Fibroblast of peridontal ligament (primary cell): ENCODE data around the gene FADS1.

Experiments
- DNase-seq: peaks from one replicate; pipeline ENCODE4 v3.0.0-alpha.2; 2010; ENCODE audit errors: extremely low read depth

The FADS1 gene

DNA sequence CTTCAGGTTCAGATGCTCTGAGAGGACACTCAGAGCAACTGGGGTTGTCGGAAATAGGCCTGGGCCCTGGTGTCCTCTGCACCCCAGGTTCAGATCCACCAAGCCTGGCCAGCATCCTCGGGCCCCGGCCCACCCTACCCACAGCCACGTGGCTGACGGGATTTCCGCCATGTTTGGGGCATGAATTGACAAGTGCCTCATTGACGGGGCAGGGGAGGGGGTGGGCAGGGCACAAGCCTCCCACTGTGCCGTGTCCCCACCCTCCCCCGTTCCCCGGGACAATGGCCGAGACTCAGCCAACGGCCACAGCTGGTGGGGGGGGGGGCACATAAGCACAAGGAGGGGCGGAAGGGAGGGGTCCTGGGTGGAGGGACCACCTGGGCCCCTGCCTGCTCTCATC lies 55.9 kb downstream of the FADS1 start:
- DNase-seq = no peak

DNA sequence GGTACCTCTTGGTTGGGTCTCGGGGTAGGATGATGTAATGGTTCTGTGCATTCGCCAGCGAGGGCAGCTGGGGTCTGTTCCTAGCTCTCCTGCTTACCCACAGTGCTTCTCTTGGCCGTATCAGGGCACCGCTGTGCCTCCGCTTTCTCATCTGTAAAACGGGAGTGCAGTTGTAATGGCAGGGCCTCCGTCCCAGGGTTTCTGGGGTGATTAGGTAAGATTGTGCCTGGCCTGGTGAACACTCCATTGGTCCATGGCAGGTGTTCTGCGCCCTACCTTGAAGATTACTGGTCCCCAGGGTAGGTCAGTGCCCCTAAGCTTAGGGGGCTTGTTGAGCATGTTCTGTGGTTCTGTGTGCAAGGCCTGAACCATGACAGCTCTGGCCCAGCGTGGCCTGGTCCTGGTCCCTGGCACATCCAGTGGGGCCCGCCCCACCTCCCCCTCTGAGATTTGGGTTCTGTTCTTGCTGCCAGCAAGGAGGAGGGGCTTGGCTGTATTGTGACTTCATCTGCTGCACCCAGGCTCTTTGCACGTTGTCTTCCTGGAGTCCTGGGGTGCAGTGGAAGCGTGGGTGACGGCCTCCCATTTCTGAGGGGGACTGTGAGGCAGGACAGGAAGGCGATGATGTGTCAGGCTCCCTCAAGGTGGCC lies 59.5 kb downstream of the FADS1 start:
- no peak for DNase-seq

DNA sequence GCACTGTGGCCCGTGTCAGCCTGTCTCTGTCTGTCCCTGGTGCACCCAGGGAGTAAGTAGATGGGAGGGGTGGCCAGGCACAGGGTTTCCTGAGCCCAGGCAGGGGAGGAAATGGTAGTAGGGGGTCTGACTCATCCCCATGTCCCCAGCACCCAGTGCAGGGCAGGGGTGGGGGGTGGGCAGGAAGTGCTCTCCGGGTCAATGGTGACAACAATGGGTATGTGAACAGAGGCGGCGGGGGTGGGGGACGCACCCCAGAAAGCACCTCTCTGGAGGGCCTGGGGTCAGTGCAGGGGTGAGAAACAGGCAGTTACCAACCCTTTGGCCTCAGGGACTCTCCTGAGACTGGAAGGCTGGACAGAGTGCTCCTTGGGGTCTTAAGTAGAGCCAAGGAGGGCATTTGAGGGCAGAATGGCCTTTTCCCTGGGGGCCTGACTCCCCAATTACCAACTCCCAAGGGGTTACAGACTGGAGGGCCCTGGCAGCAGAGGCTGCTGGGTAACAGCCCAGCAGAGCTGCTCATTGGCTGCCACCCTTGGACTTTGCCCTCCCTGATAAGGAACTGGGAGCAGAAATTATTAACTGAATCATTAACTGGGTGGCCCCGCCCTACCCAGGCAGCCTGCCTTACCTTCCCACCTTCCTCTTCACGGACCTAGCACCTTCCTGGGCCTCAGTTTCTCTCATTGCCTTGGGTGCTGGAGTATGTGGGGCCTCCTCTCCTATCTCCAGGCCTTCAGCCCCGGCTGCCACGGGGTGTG lies 60.2 kb downstream of the FADS1 start:
- DNase-seq = no peak

GRCh38 chr11:61756147-61756451 lies 60.7 kb downstream of the FADS1 start:
- no peak for DNase-seq

- DNase-seq = no peak
Observed at GRCh38 chr11:61754534-61755482, 62.0 kb downstream of the FADS1 start.

DNA sequence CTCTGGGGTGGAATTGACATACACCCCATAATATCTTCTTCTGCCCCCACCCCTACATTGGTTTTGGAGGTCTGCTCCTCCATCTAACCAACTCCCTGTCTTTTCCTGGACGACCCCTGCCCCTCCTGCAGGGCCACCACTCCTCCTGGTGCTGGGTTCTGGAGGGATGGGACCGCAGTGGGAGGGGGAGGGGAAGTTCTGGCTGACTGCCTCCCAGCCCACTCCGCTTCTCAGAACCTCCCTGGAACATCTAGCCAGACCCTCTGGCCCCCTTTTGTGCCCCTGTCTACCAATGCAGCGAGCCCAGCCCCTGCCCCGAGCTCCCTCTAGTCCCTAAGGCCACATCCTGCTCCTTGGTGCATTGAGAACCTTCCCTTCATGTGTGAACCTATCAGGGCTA lies 63.1 kb downstream of the FADS1 start:
- no peak for DNase-seq

GRCh38 chr11:61752925-61753521 lies 63.8 kb downstream of the FADS1 start:
- DNase-seq = no peak

GRCh38 chr11:61752117-61752924 lies 64.5 kb downstream of the FADS1 start, which contains the start of gene MYRF:
MYRF (plus strand) TSS chr11:61752636; CDS start chr11:61752745, 109 bp downstream.
- DNase-seq = no peak

DNA sequence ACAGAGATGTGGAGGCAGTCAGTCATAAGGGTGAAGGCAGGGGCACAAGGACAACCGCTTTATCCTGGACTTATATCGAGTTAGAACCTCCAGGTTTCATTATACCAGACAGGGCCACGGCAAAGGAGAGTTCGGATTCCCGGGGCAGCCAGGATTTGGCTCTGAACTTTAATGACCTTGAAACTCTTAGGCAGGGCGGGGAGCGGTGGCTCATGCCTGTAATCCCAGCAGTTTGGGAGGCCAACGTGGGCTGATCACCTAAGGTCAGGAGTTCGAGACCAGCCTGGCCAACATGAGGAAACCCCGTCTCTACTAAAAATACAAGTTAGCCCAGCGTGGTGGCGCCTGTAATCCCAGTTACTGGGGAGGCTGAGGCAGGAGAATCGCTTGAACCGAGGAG lies 65.4 kb downstream of the FADS1 start:
- no peak for DNase-seq

- no peak for DNase-seq
Observed at GRCh38 chr11:61750631-61751273, 66.1 kb downstream of the FADS1 start.
